ENCODE data around the gene SHH. TPM values are rescaled to one million over a fixed set of nuclear protein-coding genes. Genes with fewer than 3 reads are reported as not detected.
"Not testable (repeated sequence)": the region's sequence is repeated elsewhere in the genome, so short reads cannot be mapped to it uniquely, and the experiment has no call there.

The SHH gene
- total RNA-seq, 1 experiment from 2014 or later: 22.9 TPM

DNA sequence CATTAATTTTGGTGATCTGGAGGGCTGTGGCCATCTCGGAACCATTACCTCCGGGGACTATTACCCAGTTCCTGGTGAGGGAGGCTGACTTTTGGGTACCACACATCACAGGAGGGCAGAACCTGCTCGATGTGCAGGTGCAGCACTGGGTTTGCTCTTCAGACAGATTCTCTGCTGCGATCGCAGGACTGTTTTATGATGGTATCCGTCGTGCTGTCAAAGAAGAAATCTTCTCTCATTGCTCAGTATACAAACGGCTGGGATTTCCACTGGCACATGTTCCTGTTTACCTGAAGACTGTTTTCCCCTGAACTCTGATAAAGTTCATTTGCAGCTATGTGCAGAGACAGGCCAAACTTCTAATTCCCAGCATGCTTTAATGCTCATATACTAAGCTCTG lies 27.2 kb upstream of the SHH start:
- ATAC-seq (no peak), DNase-seq (ENCODE audit: low read depth, low spot score) (no peak)
- no peak overlapping the region for H3K27ac ChIP-seq (ENCODE audit: low read length)
- ChIA-PET CTCF (no interaction called here), POLR2A (no interaction called here)
- in situ Hi-C loops (cut with HindIII; ENCODE audit: low pct_unique_long_range_greater_than_20kb, low sequenced_read_pairs): no loop called here
- H3K9me3 ChIP-seq (ENCODE audit: control insufficient read depth, insufficient read depth, low read depth, low read length): no peaks in the 10 kb centered on the region
- intact Hi-C loops (cut with micrococcal nuclease; ENCODE audit: unreplicated experiment): no loop called here
- TF ChIP-seq REST (IDR thresholded peaks at IDR 0.05; ENCODE audit: insufficient read depth in 1 of 2, low read depth in 2 of 2, low read length in 1 of 2) (no peak), TCF7L2 (IDR thresholded peaks at IDR 0.05; ENCODE audit: low read depth, low read length) (no peak), SIN3A (IDR thresholded peaks at IDR 0.05; ENCODE audit: borderline replicate concordance, insufficient read depth, low read depth, low read length) (no peak), POLR2AphosphoS5 (IDR thresholded peaks at IDR 0.05; ENCODE audit: low read depth, low read length) (no peak)
- TF ChIP-seq, protein P1, sequence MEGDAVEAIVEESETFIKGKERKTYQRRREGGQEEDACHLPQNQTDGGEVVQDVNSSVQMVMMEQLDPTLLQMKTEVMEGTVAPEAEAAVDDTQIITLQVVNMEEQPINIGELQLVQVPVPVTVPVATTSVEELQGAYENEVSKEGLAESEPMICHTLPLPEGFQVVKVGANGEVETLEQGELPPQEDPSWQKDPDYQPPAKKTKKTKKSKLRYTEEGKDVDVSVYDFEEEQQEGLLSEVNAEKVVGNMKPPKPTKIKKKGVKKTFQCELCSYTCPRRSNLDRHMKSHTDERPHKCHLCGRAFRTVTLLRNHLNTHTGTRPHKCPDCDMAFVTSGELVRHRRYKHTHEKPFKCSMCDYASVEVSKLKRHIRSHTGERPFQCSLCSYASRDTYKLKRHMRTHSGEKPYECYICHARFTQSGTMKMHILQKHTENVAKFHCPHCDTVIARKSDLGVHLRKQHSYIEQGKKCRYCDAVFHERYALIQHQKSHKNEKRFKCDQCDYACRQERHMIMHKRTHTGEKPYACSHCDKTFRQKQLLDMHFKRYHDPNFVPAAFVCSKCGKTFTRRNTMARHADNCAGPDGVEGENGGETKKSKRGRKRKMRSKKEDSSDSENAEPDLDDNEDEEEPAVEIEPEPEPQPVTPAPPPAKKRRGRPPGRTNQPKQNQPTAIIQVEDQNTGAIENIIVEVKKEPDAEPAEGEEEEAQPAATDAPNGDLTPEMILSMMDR (IDR thresholded peaks at IDR 0.05): no peak
- no peaks in the 10 kb centered on the region for H3K27me3 ChIP-seq (ENCODE audit: control insufficient read depth, insufficient read depth, low read length)
- BruUV-seq (replicated peaks): no TSS peak
- no peaks in the 10 kb centered on the region for H3K4me1 ChIP-seq (ENCODE audit: control insufficient read depth, insufficient read depth, low read length)
- no peaks in the 10 kb centered on the region for H3K36me3 ChIP-seq (ENCODE audit: control insufficient read depth, insufficient read depth, low read length)
- no peak overlapping the region for H3K4me3 ChIP-seq (ENCODE audit: low read depth in 2 of 2, low read length in 2 of 2)

DNA sequence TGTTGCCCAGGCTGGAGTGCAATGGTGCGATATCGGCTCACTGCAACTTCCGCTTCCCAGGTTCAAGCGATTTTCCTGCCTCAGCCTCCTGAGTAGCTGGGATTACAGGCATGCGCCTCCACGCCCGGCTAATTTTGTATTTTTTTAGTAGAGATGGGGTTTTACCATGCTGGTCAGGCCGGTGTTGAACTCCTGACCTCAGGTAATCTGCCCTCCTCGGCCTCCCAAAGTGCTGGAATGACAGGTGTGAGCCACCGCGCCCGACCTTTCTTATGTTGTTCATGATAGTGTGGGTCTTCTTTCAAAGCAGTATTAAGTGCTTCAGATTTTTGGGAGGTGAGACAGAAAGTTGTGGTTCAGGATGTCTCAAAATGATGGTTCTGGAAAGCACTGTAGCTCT lies 26.0 kb upstream of the SHH start:
- H3K9me3 ChIP-seq (ENCODE audit: control insufficient read depth, insufficient read depth, low read depth, low read length); H3K36me3 ChIP-seq (ENCODE audit: control insufficient read depth, insufficient read depth, low read length); H3K27ac ChIP-seq (ENCODE audit: low read length); in situ Hi-C loops (cut with HindIII; ENCODE audit: low pct_unique_long_range_greater_than_20kb, low sequenced_read_pairs); intact Hi-C loops (cut with micrococcal nuclease; ENCODE audit: unreplicated experiment); H3K4me1 ChIP-seq (ENCODE audit: control insufficient read depth, insufficient read depth, low read length); POLR2A ChIA-PET; ATAC-seq; DNase-seq (ENCODE audit: low read depth, low spot score); CTCF ChIA-PET; H3K27me3 ChIP-seq (ENCODE audit: control insufficient read depth, insufficient read depth, low read length); BruUV-seq (replicated peaks); H3K4me3 ChIP-seq (ENCODE audit: low read depth in 2 of 2, low read length in 2 of 2): not testable (repeated sequence)

GRCh38 chr7:155837126-155837479 lies 24.8 kb upstream of the SHH start:
- Histone ChIP-seq H3K4me3 (ENCODE audit: low read depth in 2 of 2, low read length in 2 of 2) (no peak overlapping the region), H3K9me3 (ENCODE audit: control insufficient read depth, insufficient read depth, low read depth, low read length) (no peaks in the 10 kb centered on the region), H3K36me3 (ENCODE audit: control insufficient read depth, insufficient read depth, low read length) (no peaks in the 10 kb centered on the region), H3K27ac (ENCODE audit: low read length) (no peak overlapping the region), H3K27me3 (ENCODE audit: control insufficient read depth, insufficient read depth, low read length) (no peaks in the 10 kb centered on the region), H3K4me1 (ENCODE audit: control insufficient read depth, insufficient read depth, low read length) (no peaks in the 10 kb centered on the region)
- no peak for ATAC-seq
- DNase-seq (ENCODE audit: low read depth, low spot score): no peak
- POLR2A ChIA-PET: no interaction called here
- no TSS peak for BruUV-seq (replicated peaks)
- CTCF ChIA-PET: no interaction called here
- intact Hi-C loops (cut with micrococcal nuclease; ENCODE audit: unreplicated experiment) (no loop called here), in situ Hi-C loops (cut with HindIII; ENCODE audit: low pct_unique_long_range_greater_than_20kb, low sequenced_read_pairs) (no loop called here)
- TF ChIP-seq, protein P1 (IDR thresholded peaks at IDR 0.05): no peak
- TF ChIP-seq POLR2AphosphoS5 (IDR thresholded peaks at IDR 0.05; ENCODE audit: low read depth, low read length): no peak
- no peak for TF ChIP-seq REST (IDR thresholded peaks at IDR 0.05; ENCODE audit: insufficient read depth in 1 of 2, low read depth in 2 of 2, low read length in 1 of 2)
- no peak for TF ChIP-seq SIN3A (IDR thresholded peaks at IDR 0.05; ENCODE audit: borderline replicate concordance, insufficient read depth, low read depth, low read length)
- no peak for TF ChIP-seq TCF7L2 (IDR thresholded peaks at IDR 0.05; ENCODE audit: low read depth, low read length)

All from Panc1 (cell line).